ENCODE results near the gene KLHDC8A. TPM values are rescaled to one million over a fixed set of nuclear protein-coding genes. Genes with fewer than 3 reads are reported as not detected.
A peak's percentile ranks its signal among the peaks of the same experiment; 100 is the strongest.

The KLHDC8A gene
- total RNA-seq, 2 donors from 2014 or later: 0.78 to 8.6 TPM

GRCh38 chr1:205332015-205332791 lies 24.5 kb downstream of the KLHDC8A start:
- H3K36me3 ChIP-seq (replicated peaks in 1 of 2; ENCODE audit: insufficient read depth in 1 of 2, low read depth in 2 of 2): no peaks in the 10 kb centered on the region
- no peak overlapping the region for H3K27ac ChIP-seq
- H3K27me3 ChIP-seq: no peaks in the 10 kb centered on the region
- H3K4me3 ChIP-seq: no peak overlapping the region
- H3K4me1 ChIP-seq: peaks cover 15% of the 10 kb centered on the region
- TF ChIP-seq CTCF (IDR thresholded peaks at IDR 0.05): no peak
- TF ChIP-seq POLR2A (IDR thresholded peaks at IDR 0.05): no peak
- no peaks in the 10 kb centered on the region for H3K9me3 ChIP-seq
- intact Hi-C loops (cut with DNase I): loop anchor here (10.0 kb wide), 1 partner anchor 193 kb away; no protein-coding TSS in a partner anchor
- WGBS, 2 donors: 82% methylated on average over 11 of the region's 11 CpGs
- ATAC-seq: no peak
- no peak for DNase-seq

GRCh38 chr1:205330150-205330549 lies 26.6 kb downstream of the KLHDC8A start:
- Histone ChIP-seq H3K27ac (no peak overlapping the region), H3K27me3 (no peaks in the 10 kb centered on the region), H3K4me3 (no peak overlapping the region), H3K9me3 (no peaks in the 10 kb centered on the region), H3K36me3 (replicated peaks in 1 of 2; ENCODE audit: insufficient read depth in 1 of 2, low read depth in 2 of 2) (no peaks in the 10 kb centered on the region), H3K4me1 (peaks cover 17% of the 10 kb centered on the region)
- intact Hi-C loops (cut with DNase I): loop anchor here (10.0 kb wide), 1 partner anchor 195 kb away; no protein-coding TSS in a partner anchor
- WGBS, 2 donors: 5 to 24% methylated on average over 2 of the region's 2 CpGs
- DNase-seq: no peak
- no peak for ATAC-seq
- TF ChIP-seq CTCF (IDR thresholded peaks at IDR 0.05) (no peak), POLR2A (IDR thresholded peaks at IDR 0.05) (no peak)

GRCh38 chr1:205329719-205330118 lies 27.0 kb downstream of the KLHDC8A start:
- DNase-seq: peak in 1 of 4 donors; percentile 55
- ATAC-seq: no peak
- Histone ChIP-seq H3K27ac (no peak overlapping the region), H3K36me3 (replicated peaks in 1 of 2; ENCODE audit: insufficient read depth in 1 of 2, low read depth in 2 of 2) (no peaks in the 10 kb centered on the region), H3K27me3 (no peaks in the 10 kb centered on the region), H3K9me3 (no peaks in the 10 kb centered on the region), H3K4me1 (peaks cover 21% of the 10 kb centered on the region), H3K4me3 (no peak overlapping the region)
- 60 to 63% methylated on average over 2 to 5 of the region's 5 CpGs for WGBS, 2 donors
- intact Hi-C loops (cut with DNase I): loop anchor here (5.0 to 10.0 kb wide), 2 partner anchors 57 to 195 kb away; no protein-coding TSS in a partner anchor
- TF ChIP-seq POLR2A (IDR thresholded peaks at IDR 0.05) (no peak), CTCF (IDR thresholded peaks at IDR 0.05) (no peak)

GRCh38 chr1:205328476-205328875 lies 28.2 kb downstream of the KLHDC8A start:
- intact Hi-C loops (cut with DNase I): loop anchor here (5.0 kb wide), 1 partner anchor 56 kb away; no protein-coding TSS in a partner anchor

More at GRCh38 chr1:205328476-205328875, 28.2 kb downstream of the KLHDC8A start:
- no peak for TF ChIP-seq CTCF (IDR thresholded peaks at IDR 0.05)
- TF ChIP-seq POLR2A (IDR thresholded peaks at IDR 0.05): no peak
- no peaks in the 10 kb centered on the region for H3K36me3 ChIP-seq (replicated peaks in 1 of 2; ENCODE audit: insufficient read depth in 1 of 2, low read depth in 2 of 2)
- 52 to 64% methylated on average over 3 to 4 of the region's 4 CpGs for WGBS, 2 donors
- H3K9me3 ChIP-seq: no peaks in the 10 kb centered on the region
- peak overlapping the region in 1 of 4 donors; percentile 66 for H3K27ac ChIP-seq
- DNase-seq: peak in 2 of 4 donors; percentile 37 to 56
- ATAC-seq: peak; percentile 45
- H3K27me3 ChIP-seq: no peaks in the 10 kb centered on the region
- no peak overlapping the region for H3K4me3 ChIP-seq
- peaks cover 32% of the 10 kb centered on the region for H3K4me1 ChIP-seq
